ENCODE data around the gene DEXI.

DEXI gene

DNA sequence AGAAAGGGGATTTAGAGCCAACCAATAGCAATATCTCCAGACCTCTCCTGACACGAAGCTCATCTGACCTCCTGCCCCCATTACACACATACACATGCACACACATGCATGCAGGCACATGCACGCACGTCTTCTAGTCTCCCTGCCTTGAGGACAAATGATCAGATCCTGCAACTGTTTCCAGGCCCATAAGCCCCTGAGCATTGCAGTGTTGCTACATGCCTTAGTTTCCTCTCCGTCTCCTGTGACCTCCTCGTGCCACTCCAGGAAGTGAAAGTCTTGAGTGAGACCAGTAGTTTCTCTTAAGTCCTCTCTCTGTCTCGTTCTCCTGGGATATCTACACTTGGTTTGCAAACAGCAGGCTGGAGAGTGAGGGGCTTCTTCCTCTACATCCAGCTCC lies 57.0 kb downstream of the DEXI start:
- no peak for DNase-seq

DNA sequence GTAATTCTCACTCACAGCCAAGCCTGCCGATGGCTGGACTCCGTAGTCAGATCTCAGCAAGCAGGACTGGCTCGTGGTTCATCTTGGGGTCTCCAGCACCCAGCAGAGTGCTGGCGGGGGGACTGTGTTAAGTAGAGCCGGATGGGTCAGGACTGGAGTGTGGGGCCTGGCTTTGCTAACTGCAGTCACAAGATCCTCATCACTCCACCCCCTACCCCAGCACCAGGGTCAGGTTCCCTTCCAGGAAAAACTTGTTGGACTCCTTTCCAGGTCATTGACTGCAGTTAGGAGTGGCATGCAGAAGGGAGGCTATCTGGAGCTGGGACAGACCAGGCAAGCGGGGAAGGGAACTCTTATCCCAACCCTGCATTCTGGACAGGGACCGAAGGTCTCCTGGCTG lies 59.3 kb downstream of the DEXI start:
- no peak for DNase-seq

DNA sequence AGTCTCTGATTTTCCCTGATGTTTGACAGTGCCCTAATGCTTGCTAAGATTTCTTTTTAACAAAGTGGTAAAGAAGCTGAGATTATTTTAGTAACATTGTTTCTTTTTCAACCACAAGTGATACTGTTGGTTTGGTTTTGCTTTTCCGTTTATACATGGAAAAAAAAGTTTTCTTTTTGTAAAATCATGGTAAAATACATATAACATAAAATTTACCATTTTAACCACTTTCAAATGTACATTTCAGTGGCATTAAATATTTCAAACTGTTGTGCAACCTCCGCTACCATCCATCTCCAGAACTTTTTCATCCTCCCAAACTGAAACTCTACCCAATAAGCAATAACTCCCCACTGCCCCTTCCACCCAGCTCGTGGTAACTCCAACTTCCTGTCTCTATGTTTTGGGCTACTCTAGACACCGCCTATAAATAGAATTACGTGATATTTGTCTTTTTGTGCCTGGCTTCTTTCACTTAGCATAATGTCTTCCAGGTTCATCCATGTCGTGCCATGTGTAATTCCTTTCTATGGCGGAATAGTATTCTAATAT lies 60.7 kb downstream of the DEXI start:
- DNase-seq = no peak

DNA sequence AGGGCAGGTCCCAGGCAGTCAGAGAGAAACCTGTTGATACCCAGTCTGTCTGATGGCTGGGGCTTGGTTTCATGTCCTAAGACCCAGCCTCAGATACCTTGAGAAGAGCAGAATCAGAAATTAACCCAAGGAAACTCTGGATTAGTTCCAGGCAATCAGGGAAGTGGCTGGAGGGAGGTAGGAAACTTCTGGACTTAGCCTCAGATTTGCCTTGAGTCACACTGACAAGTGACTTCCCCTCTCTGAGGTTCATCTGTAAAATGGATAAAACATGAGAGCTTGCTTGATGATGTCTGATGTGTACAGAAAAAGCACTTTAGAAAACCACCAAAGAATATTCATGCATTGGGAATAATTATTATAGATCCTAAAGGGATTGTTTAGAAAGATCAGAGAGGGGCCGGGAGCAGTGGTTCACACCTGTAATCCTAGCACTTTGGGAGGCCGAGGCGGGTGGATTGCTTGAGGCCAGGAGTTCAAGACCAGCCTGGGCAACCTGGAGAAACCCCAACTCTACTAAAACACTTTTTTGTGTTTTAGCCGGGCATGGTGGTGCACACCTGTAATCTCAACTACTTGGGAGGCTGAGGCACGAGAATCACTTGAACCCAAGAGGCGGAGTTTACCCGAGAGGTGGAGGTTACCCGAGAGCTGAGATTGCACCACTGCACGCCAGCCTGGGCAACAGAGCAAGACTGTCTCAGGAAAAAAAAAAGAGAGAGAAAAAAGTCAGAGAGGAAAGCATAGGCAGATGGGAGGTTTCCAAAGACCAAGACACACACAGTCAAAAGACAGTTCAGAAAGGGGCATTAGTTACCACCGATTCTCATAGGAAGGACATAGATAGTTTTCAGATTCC lies 61.4 kb downstream of the DEXI start:
- DNase-seq = no peak

DNA sequence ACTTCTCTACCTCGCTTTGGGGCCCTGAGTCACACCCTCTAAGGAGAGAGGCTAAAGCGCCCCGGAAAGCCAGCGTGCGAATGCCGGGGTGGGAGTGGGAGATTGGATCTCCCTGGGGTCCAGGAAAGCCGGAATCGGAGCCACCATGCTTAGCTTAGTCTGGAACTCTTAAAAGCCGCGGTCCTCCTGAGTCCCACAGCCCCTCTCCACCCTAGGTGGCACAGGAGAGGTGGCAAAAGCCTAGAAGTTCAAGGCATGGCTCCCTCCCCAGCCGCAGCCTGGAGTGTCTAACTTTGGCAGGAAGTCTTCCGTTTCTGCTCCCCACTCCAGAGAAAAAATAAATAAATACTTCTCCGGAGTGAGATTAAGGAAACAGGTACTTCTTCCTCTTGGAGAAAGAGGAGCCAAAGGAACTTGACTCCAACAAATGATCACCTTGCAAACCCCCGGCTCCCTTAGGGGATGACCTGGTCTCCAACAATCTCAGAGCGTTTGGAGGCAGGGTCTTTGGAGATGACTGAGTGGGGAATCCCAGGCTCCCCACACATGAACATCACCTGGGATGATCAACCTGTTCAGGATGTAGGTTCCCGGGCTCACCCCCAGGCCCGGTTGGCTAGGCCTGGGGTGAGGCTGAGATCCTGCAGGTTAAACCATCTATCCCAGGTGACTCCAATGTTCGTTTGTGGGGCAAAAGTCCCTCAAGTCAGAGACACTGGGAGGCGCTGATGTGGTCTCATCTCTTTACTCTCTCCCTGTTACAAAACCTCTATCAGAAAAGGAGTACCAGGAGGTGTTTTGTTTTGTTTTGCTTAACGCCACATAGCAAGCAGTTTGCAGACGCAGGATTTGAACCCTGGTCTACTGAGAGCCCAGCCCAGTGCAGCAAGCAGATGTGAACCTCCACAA lies 62.3 kb downstream of the DEXI start:
- no peak for DNase-seq

Data from cortex of kidney (tissue), 1 donor.